HG02571 (cell line): ENCODE results near the gene HDLBP.

Experiments
- ATAC-seq: cut with Tn5 transposase; IDR thresholded peaks from one replicate; pipeline ENCODE4 v1.9.1; 2021; ENCODE audit warnings: mild to moderate bottlenecking, moderate library complexity; ENCODE audit not compliant: unreplicated experiment

Gene HDLBP

GRCh38 chr2:241258505-241259280 lies 56.8 kb downstream of the HDLBP start:
- no peak for ATAC-seq

- no peak for ATAC-seq
These were observed 57.9 kb downstream of the HDLBP start for GRCh38 chr2:241257419-241258032.

GRCh38 chr2:241256168-241256545 lies 59.3 kb downstream of the HDLBP start:
- ATAC-seq, result no peak

GRCh38 chr2:241255542-241256167 lies 59.8 kb downstream of the HDLBP start:
- no peak for ATAC-seq

GRCh38 chr2:241254904-241255351 lies 60.5 kb downstream of the HDLBP start:
- no peak for ATAC-seq

- no peak for ATAC-seq
These were observed 62.5 kb downstream of the HDLBP start for GRCh38 chr2:241252778-241253475.

- no peak for ATAC-seq
These were observed 65.8 kb downstream of the HDLBP start for GRCh38 chr2:241249654-241250053.

GRCh38 chr2:241248897-241249296 lies 66.6 kb downstream of the HDLBP start:
- no peak for ATAC-seq

GRCh38 chr2:241248289-241248688 lies 67.2 kb downstream of the HDLBP start:
- ATAC-seq, result no peak

- no peak for ATAC-seq
These were observed 71.1 kb downstream of the HDLBP start for GRCh38 chr2:241244368-241244767.

GRCh38 chr2:241242306-241242705 lies 73.2 kb downstream of the HDLBP start:
- no peak for ATAC-seq

GRCh38 chr2:241241669-241242068 lies 73.8 kb downstream of the HDLBP start:
- ATAC-seq, result no peak

- no peak for ATAC-seq
These were observed 75.0 kb downstream of the HDLBP start for GRCh38 chr2:241240320-241241004.

- ATAC-seq, result no peak
These were observed 75.8 kb downstream of the HDLBP start for GRCh38 chr2:241239552-241240202.

- no peak for ATAC-seq
These were observed 76.7 kb downstream of the HDLBP start for GRCh38 chr2:241238693-241239198.

GRCh38 chr2:241237949-241238371 lies 77.5 kb downstream of the HDLBP start:
- no peak for ATAC-seq

GRCh38 chr2:241237047-241237446 lies 78.4 kb downstream of the HDLBP start:
- ATAC-seq, result no peak

- no peak for ATAC-seq
These were observed 79.4 kb downstream of the HDLBP start for GRCh38 chr2:241235859-241236593.

GRCh38 chr2:241234962-241235740 lies 80.3 kb downstream of the HDLBP start:
- ATAC-seq, result no peak
